Measurements from ENCODE around the gene HOXD13.

HOXD13 gene

DNA sequence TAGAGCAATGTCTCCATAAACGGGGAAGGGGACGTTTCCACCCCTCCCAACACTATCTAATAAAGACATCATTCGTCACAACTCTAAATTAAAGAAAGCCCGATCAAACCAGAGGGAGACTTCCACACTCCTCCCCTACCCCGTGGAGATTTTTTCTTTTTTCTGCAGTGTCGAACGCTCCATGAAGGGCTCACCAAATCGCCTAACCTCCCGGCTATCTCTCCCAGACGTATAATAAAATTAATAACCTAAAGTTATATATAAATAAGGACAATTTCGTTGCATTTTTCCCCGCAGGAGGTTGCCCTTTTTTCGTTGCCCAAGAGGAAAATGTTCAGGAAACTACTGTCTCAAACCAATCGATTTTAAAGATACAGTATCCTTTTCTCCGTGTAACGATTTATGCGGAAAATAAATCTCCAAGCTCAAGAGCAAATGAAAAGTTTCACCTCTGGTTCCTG is 11.1 kb upstream of the HOXD13 start:
- DNase-seq (ENCODE audit: low spot score) = no peak

DNA sequence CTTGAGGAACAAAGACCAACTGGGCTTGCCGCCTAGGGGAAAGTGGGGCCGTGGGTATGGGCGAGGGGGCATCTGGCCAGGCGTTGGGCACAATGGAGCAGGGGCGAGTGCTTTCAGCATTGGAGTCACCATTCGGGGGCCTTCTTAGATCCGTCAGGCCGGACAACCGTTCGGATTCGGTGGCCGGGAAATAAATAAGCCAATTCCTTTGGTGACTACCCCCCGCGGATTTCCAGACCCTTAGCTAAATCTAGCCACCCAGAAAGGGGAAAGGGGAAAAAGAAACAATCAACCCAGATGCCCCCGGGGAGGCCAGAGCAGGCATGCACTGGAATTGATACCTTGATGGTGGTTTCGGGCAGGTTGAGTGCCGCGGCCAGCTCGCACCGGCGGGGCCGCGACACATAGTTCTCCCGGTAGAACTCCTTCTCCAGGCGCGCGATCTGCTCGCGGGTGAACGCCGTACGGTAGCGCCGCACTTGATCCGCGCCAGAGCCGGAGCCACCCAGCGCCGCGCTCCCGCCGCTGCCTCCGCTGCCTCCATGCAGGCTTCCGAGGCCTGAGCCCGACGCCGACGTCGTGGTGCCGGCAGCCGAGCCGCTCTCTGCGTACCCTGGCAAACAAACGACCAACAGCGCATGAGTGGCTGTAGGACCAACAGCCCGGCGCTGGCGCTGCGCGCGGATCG is 10.5 kb upstream of the HOXD13 start:
- DNase-seq (ENCODE audit: low spot score) = no peak

DNA sequence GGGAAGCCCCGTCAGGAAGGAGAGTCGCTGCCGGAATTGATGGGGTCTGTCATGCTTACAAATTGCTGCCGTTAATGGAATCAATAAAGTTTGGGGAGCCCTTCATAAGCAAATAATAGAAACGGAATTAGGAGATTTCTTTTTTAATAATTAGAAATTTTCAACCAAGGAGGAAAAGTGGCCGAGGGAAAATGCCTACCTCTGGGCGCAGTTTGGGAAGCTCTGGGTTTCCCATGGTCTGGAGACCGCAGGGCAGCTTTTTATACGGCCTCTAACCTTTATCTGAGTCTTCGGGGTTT is 10.0 kb upstream of the HOXD13 start:
- no peak for DNase-seq (ENCODE audit: low spot score)

DNA sequence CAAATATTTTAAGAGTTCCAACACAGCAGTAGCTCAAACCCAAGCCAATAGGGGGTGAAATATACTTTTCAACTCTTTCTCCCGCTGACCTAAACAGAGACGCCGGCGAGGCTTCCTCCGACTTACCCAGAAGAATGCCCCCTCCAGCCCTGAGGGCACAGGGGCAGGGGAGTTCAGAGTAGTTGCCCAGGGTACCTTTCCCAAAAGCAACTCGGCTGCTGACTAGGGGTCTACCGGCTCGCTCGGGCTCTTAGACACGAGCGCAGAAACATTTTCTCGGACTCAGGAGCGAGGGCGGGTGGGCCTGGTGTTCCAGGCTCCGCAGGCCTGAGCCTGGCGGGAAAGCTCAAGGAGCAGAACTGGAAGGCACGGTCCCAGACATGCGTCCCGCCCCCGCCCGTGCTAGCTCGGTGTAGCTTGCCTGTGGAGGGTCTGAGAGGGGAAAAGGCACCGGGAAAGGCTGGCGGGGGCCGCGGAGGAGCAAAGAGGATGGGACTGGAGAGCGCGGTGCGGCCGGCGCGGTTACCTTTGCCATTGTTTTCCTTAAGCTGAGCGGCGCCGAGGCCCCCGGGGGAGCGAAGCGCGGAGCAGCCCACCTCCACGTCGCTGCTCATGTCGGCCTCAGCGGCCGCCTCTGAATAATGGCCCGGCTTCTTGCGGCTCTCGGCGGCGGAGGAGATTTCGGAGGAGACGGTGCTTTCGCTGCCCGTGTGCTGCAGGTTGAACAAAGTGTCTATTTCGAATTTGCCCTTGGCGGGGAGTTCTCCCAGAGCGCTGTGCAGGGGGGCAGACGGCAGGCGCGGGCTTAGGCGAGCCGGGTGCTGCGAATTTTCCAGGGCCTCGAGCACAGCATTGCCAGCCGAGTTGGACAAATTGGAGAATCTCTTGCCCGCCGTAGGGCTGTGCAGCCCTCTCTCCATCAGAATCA is 9.4 kb upstream of the HOXD13 start:
- DNase-seq (ENCODE audit: low spot score) = no peak

DNA sequence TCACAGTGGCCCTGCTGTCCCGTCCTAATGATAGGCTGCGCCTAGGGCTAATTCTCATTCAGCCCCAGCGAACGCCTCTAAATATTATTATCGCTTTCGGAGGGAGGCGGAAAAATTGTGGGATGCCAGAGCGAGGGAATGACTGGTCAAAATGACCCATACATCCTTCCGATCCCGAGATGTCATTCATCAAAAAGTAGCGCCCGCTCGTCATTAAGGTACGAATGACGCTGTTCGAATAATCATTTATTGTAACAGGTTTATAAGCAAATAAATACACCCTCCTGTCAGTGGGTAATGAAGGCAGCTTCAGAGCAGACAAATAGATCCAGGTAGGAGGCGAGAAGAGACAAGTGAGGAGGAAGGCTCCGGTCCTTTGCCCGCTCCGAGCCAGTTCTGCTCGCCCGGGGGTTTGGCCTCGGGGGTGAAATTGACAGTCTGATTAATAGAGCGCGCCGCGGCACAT is 8.7 kb upstream of the HOXD13 start, which contains the start of gene EVX2:
Gene EVX2 (minus strand): TSS at position 167 of the 466 bp plus-strand sequence. CDS start 186 bp downstream, outside the sequence.
- no peak for DNase-seq (ENCODE audit: low spot score)

DNA sequence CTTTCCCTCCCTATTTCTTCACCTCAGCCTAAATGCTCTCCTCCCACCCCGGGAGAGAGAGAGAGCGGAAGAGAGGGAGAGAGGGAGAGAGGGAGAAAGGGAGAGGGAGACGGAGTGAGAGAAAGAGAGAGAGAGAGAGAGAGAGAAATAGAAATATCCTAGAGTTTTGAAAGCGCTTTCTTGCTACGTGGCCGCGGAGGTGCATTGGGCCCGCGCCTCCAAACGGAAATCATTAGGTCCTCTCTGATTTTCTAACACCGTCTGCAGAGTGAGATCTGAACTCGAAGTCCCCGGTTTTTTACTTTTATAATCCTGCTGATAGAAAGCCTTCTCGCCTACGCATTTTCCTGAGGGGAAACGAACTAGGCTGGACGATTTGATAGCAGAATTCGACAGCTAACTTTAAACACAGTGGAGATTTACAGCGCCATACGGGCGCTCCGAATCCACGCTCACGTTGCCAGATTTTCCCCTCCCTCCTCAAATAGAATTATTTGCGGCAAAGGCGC is 7.9 kb upstream of the HOXD13 start:
- no peak for DNase-seq (ENCODE audit: low spot score)

DNA sequence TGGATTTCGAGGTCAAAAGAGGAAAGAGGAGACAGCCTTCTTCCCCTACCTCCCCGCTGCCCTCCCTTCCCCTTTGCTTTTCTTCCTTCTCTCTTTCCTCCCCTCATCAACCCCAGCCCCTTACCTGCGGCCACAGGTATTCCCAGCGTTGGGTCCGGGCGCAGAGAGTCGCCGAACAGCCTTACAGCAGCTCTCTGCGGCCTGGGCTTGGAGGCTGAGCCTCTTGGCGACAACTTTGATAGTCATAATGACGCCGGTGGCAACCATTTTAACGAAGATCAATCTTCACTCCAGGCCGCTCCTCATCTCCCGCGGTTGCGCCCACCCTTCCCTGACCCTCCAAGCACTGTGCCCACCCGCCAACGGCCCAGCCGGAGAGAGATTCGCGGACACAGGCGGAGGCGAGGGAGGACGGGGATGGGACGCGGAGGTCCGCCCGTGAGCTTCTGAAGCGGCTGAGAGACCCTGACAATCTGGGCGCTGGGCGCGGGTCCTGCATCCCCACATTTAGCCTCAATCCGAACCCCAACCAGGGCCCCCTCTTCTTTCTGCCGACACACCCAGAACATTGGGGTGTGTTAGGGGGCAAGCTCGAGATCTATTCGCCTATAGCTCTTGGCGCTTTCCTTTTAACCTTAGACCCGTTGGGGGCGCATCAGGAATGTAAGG is 7.3 kb upstream of the HOXD13 start:
- no peak for DNase-seq (ENCODE audit: low spot score)

DNA sequence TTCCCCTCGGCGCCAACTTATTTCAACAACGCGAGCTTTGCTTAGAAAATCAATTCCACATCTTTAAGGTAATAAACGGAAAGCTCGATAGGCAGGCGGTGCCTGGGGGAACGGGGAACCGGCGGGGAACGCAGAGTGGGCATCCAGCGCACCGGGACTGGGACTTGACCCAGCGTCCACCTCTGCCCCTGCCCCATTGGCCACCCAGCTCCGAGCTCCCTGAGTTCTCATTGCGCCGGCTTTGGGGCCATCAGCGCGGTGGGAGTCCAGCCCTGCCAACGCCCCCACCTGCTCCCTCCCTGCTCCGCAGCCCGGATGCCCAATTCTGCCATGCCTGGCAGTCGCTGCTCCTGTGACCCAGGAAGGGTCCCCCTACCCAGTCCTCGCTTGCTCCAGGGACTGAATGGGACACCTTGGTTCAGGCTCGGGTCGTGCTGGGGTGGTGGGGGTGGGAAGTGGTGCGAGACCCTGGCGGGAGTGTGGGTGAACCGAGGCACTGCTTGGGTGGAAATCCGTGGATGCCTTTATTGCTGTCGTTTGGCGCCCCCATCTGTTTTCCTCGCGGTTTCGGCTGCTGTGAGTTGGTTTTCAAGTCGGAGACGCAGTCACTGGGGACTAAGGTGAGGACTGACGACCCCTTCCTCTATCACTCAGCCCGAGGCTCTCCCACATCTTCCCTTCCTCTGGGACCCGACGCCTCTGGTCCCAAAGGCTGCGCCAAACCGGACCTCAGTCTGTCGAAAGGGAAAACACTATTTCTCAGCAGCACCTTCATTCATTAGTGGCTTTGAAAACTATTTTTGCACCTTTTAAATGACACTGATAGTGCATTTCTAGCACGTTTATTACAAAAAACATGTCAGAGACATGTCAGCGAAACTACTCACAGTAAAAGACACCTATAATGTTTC is 6.4 kb upstream of the HOXD13 start:
- peak; percentile 47 for DNase-seq (ENCODE audit: low spot score)

DNA sequence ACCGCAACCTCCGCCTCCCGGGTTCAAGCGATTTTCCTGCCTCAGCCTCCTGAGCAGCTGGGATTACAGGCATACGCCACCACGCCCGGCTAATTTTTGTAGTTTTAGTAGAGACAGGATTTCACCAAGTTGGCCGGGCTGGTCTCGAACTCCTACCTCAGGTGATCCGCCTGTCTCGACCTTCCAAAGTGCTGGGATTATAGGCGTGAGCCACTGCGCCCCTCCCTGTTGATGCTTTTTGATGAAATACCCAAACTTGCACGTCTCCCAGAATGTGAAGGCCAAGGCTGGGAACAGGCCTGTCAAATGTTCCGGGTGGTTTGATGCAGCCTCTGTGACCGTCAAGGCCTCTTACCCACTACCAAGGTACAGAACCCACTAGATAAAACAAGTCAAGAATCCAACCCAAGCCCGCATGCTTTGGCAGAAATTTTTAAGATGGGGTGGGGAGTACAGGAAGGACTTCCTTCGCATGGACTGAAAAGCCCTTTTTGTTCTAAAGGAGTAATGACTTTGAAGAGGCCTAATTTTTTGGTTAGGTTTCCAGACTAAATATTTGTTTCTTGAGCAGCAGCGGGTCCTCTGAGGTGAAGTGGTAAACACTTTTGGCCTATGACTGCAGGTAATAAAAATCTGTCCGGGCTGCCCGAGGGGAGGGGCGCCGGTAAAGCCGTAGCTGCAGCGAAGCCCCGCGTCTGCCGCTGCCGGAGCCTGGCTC is 5.0 kb upstream of the HOXD13 start:
- no peak for DNase-seq (ENCODE audit: low spot score)

DNA sequence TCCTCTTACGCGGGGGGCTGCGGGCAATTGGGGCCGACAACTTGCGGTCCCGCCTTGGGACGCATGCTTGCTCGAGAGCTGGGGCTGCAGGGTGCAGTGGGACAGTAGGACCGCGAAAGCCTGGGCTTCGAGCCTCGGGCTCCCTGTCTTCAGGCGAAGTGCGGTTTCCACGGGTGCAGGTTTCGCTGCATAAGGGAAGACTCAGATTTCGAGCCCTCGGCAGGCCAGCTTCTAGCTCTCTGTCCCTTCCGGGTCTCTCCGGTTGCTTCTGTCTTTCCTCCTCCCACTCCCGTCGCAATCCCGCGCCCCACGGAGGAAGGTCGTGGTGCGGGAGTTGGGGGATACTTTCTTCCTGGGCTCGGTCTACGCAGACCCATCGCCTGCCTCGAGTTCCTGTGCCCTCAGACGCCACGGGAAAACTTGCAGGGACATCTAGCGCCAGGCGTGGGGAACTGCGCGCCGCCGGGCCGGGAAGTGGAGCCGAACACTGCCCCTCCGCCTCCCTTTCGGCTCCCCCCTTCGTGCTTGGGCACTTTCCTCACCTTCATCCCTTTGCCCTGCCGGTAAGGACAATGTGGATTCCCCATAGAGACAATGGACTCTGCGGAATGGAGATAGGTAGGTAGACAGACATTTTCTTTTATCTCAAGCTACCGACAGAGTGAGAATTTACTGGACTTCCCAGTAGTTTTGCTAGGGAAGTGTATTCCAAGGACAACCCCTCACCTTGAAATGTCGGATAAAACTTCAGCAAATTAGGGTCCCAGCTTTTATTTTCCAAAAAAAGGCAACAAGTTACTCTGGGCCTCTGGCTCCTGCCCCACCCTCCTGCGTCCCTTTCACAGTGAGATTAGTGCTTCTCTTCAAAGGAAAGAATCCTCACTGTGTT is 4.2 kb upstream of the HOXD13 start:
- peak; percentile 32 for DNase-seq (ENCODE audit: low spot score)

DNA sequence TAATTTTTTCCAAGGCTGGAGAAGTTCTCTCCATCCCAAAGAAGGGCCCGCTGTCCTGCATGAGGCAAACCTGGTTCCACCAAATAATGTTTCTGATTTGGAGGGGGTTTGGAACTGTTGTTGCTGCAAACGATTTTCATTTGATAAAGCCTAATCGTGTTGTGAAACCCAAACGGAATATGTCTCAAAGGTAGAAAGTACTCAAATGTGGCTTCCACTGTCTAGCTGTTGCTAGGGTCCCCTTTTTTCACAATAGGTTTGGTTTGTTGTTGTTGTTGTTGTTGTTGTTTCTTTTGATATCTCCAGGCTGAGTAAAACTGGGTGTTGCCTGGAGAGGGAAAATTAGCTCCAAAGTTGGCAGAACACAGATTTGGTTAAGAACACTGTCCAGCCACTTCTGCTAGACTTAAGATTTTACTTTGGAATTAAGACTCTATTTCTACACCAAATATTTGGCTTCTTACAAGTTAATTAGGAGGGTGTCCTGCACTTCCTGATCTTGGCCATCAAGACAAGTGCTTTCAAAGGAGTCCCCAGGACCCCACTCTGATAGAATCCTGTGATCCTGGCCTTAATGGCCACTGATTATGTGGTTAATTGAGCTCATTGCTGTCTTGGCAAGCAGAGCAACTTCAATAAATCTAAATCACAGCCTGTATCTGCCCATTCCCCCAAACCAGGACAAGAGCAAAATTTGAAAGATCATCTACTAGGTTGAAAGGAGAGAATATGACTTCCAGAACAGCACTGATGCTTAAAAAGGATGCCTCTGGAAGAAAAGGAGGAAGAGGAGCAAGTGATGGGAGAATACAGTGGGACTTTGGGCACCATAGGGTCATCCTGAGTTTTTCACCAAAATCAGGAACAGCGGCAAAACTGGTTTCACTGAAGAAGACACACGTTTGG is 3.3 kb upstream of the HOXD13 start:
- DNase-seq (ENCODE audit: low spot score) = no peak

DNA sequence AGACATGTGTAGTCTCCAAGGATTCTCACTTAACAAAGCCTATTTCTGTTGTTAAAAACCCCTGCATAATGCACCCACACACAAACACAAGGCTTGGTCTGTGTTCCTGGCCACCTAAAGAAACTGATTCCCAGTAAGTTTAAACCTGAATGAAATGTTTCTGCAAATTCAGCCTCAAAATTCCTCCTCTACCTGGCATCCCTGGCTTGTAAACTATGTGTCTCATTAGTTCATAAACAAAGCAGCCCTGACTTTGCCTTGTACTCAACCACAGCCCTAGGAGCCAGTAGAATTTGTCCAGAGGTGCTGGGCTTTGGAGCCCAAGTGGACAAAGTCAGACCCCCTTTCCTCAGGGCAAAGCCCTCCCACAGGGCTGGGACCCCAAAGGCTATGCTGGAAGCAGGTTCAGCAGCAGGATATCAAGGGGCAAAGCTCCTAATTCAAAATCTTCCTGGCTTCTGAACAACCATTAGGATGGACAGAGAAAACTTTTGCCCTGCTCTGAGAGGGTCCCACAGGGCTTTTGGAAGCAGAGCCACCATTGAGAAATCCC is 2.6 kb upstream of the HOXD13 start:
- no peak for DNase-seq (ENCODE audit: low spot score)

DNA sequence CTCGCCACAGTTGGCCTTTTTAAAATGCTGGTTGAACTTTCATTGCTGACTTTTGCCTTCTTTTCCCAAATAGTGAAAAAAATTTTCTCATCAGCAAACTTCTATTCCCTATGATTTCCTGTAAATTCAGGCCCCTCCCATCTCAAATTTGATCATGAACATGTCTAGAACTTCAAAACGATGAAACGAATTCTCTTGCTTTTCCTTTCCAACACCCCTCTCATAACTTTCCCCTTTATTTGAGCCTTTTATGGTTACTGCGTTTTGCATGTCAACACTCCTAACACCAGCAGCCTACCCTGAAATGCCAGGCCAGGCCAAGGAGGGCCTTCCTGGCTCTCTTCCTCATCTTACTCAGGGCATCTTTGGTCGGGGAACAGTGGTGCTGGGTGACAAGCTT is 1.7 kb upstream of the HOXD13 start:
- DNase-seq (ENCODE audit: low spot score) = no peak

DNA sequence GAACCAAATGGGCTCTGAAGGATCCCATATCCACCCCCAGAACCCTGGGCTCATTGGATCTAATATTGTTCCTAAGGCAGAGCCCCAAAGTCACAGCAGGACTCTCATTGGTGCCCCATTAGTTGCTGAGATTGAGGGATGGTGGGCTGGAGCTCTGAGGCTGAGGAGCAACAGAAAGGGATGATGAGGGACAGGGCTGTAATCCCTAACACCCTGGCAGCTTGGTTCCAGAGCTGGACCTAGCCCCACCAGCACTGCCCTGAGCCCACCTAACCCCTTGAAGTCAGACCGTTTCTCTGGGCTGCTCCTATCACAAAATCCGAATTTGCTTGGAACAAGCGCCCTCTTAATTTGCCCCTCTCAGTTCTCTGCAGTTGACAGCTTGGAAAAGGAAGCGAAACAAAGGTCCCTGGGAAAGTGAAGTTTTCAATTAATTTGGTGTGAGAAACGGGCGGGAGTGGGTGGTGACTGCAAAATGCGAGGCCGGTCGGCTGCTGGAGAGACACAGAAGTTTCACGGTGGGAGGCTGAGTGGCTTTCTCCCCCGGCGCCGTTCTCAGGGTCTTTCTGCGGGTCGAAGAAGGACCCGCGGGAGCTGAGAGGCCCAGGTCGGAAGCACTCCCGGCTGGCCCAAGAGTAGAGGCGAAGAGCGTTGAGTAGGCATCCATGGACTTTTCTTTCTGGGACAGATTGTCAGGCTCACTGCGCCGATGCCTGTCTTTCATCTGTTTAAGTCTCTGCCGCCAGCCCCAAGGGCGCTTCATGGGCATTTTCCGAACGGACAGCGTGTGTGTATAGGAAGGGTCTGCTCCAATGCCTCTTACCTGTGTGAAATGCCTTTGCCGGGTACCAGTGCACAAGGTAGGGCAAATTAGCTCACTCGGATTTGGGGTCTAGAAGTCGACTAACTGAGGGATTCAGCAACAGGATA is 927 bp upstream of the HOXD13 start:
- no peak for DNase-seq (ENCODE audit: low spot score)

DNA sequence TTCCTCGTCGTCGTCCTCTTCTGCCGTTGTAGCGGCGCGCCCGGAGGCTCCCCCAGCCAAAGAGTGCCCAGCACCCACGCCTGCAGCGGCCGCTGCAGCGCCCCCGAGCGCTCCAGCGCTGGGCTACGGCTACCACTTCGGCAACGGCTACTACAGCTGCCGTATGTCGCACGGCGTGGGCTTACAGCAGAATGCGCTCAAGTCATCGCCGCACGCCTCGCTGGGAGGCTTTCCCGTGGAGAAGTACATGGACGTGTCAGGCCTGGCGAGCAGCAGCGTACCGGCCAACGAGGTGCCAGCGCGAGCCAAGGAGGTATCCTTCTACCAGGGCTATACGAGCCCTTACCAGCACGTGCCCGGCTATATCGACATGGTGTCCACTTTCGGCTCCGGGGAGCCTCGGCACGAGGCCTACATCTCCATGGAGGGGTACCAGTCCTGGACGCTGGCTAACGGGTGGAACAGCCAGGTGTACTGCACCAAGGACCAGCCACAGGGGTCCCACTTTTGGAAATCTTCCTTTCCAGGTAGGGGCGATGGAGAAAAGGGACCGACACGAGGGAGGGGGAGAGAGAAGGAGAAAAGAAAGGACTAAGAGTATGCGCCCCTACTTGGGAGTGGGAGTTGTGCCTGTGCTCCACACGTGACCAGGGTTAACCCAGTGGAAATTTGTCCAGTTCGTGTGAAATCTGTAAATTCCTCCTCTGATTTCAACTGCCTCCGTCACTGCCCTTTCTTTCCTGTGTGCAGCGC is 800 bp downstream of the HOXD13 start:
- no peak for DNase-seq (ENCODE audit: low spot score)

DNA sequence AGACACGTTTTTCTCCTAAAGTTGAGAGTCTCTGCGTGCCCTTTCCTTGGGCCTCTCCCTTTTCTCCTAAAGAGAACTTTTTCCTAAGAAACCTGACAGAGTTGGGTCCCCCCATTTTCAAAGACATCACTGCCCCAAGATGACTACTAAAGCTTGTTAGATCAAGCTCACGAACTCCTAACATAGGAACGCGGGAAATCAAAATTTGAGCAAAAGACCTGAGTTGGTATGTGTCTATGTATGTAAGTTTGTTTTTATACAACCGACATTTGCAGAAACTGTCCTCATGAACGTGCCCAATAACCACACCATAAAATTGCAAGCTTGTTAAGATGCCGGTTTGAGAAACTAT is 1.4 kb downstream of the HOXD13 start:
- no peak for DNase-seq (ENCODE audit: low spot score)

DNA sequence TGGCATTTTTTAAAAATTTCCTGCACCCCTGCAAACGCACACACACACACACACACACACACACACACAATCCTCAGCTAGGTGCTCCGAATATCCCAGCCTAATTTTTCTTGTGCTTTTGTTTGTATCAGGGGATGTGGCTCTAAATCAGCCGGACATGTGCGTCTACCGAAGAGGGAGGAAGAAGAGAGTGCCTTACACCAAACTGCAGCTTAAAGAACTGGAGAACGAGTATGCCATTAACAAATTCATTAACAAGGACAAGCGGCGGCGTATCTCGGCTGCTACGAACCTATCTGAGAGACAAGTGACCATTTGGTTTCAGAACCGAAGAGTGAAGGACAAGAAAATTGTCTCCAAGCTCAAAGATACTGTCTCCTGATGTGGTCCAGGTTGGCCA is 1.8 kb downstream of the HOXD13 start:
- DNase-seq (ENCODE audit: low spot score) = no peak

All from globus pallidus (tissue), 1 donor.